Umbilical cord (tissue), 2 donors: ENCODE results near the gene ZBTB18. TPM values are rescaled to one million over a fixed set of nuclear protein-coding genes. Genes with fewer than 3 reads are reported as not detected.
"Not testable (repeated sequence)": the region's sequence is repeated elsewhere in the genome, so short reads cannot be mapped to it uniquely, and the experiment has no call there.

Experiments
- DNase-seq: peaks from one replicate; pipeline ENCODE4 v3.0.0-alpha.2; 2015; ENCODE audit warnings: low spot score
- total RNA-seq: library from RNA; depleted of rRNA; stranded (reverse); fragments of >200 nt; gene quantifications from one replicate; pipeline ENCODE4 v1.2.3, GENCODE V29; 2014; ENCODE audit warnings: low replicate concordance; ENCODE audit not compliant: insufficient read depth

The ZBTB18 gene
- total RNA-seq, 1 donor from 2014 or later: 6.5 TPM

- peak; percentile 43 for DNase-seq
Observed at GRCh38 chr1:244041466-244042120, 9.5 kb upstream of the ZBTB18 start.

GRCh38 chr1:244042293-244042692, 8.8 kb upstream of the ZBTB18 start:
- DNase-seq: no peak

- no peak for DNase-seq
Observed at GRCh38 chr1:244044423-244044822, 6.7 kb upstream of the ZBTB18 start.

GRCh38 chr1:244046254-244046653, 4.8 kb upstream of the ZBTB18 start:
- DNase-seq: not testable (repeated sequence)

- DNase-seq: peak; percentile 42
Observed at GRCh38 chr1:244046907-244047611, 4.0 kb upstream of the ZBTB18 start.

GRCh38 chr1:244047621-244048255, 3.3 kb upstream of the ZBTB18 start:
- DNase-seq: peak; percentile 70

- peak; percentile 99 for DNase-seq
Observed at GRCh38 chr1:244048256-244049161, 2.6 kb upstream of the ZBTB18 start.

GRCh38 chr1:244049162-244050013, 1.7 kb upstream of the ZBTB18 start:
- no peak for DNase-seq

- DNase-seq: no peak
Observed at GRCh38 chr1:244050014-244050834, 859 bp upstream of the ZBTB18 start.

GRCh38 chr1:244052016-244052727, 1.1 kb downstream of the ZBTB18 start:
- peak; percentile 67 for DNase-seq

GRCh38 chr1:244052728-244053312, 1.7 kb downstream of the ZBTB18 start:
- DNase-seq: no peak

- DNase-seq: no peak
Observed at GRCh38 chr1:244053831-244054230, 2.7 kb downstream of the ZBTB18 start.

GRCh38 chr1:244054247-244054923, 3.3 kb downstream of the ZBTB18 start:
- no peak for DNase-seq

GRCh38 chr1:244054924-244055263, 3.8 kb downstream of the ZBTB18 start:
- no peak for DNase-seq

GRCh38 chr1:244056577-244056976, 5.5 kb downstream of the ZBTB18 start:
- DNase-seq: no peak

- no peak for DNase-seq
Observed at GRCh38 chr1:244057474-244058385, 6.6 kb downstream of the ZBTB18 start.

GRCh38 chr1:244060117-244060516, 9.0 kb downstream of the ZBTB18 start:
- no peak for DNase-seq
